ENCODE measurements around the gene ULK4.
"Not testable (repeated sequence)": the region's sequence is repeated elsewhere in the genome, so short reads cannot be mapped to it uniquely, and the experiment has no call there.

ULK4 gene

GRCh38 chr3:41746215-41746614 lies 215.7 kb downstream of the ULK4 start:
- no peak for DNase-seq

GRCh38 chr3:41742121-41742520 lies 219.8 kb downstream of the ULK4 start:
- DNase-seq, result no peak

DNA sequence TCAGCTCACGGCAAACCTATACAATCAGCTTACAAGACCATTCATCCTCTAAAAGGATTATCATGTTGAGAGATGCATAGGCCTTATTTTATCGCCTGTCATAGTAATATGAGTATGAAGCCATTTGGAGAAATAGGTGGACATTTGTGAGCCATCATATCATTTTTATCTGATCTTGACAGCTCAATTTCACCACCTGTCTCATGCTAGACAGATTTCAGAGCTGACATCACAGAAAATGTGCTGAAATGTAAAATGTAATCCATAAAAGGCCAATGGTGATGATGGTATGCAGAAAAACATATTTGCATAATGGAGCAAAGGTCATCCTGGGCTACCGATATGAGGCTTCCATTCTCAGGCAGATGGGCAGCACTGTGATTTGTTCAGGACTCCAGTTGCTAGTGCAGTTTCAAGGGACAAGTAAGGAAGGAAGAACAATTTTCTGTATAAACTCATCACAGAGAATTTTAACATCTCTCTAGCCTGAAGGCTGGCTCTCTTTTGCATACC lies 221.5 kb downstream of the ULK4 start:
- DNase-seq, result no peak

DNA sequence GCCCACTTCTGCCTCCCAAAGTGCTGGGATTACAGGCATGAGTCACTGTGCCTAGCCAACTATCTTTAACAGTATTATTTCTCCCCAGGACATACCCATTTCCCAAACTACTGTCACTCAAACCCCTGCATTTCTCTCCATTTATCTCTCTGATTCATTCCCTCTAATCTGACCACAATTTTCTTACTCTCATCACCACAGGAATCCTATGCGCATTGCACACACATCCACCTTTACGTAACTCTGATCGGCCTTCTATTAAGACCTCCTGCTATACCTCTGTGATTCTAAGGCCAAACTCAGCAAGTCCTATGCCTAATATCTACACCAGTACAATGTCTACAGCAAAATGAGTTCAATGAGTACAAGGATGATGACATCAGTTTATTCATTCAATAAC lies 235.0 kb downstream of the ULK4 start:
- DNase-seq, result no peak

- DNase-seq, result no peak
Measured at GRCh38 chr3:41717641-41718040, 244.3 kb downstream of the ULK4 start.

- peak; percentile 1 for DNase-seq
Measured at GRCh38 chr3:41716471-41716870, 245.4 kb downstream of the ULK4 start.

DNA sequence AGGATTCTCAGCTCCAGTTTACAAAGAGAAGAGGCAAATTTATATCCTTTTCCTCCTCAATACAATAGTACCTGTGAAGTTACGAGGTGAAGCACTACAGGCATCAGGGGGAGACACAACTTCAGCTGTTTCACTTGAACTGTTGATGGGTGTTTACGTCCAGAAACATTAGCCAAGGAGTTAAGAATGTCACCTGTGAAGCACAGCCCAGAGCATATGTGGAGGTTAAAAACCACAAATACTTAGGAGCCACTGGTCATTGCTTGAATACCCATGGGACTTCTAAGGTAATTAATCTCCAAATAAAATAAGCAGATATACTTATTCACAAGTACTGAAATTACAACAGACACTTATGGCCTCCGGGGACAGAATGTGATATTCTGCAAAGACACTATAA lies 246.5 kb downstream of the ULK4 start:
- no peak for DNase-seq

DNA sequence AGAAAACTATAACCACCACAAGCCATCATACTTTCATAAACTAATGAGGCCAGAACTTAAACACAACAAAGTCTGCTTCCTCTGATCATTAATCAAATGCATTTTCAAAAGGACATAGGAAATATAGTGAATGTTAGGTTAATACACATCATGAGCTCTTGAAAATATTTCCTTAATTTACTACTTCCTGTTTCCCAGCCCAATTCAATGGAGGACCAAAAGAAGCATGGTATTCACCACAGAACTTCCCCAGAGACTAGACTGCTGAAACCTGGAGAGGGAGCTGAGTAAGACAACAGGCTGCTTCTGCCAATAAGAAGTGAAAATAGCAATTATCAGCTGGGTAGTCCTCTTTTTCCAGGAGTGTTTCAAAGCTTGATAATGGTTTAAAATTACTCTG lies 250.3 kb downstream of the ULK4 start:
- DNase-seq, result no peak

GRCh38 chr3:41710646-41711388 lies 251.1 kb downstream of the ULK4 start:
- DNase-seq, result no peak

DNA sequence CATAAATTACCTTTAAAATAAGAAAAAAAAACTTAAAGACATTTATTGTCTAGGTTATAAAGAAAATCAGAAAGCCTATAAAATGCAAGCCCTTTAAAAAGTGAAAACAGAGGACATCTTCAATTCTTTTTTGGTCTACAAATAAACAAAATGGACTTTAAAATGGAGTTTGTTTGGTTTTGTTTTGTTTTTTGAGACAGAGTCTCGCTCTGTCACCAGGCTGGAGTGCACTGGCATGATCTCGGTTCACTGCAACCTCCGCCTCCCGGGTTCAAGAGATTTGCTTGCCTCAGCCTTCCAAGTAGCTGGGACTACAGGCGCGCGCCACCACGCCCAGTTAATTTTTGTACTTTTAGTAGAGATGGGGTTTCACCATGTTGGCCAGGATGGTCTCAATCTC lies 252.7 kb downstream of the ULK4 start:
- DNase-seq, result not testable (repeated sequence)

DNA sequence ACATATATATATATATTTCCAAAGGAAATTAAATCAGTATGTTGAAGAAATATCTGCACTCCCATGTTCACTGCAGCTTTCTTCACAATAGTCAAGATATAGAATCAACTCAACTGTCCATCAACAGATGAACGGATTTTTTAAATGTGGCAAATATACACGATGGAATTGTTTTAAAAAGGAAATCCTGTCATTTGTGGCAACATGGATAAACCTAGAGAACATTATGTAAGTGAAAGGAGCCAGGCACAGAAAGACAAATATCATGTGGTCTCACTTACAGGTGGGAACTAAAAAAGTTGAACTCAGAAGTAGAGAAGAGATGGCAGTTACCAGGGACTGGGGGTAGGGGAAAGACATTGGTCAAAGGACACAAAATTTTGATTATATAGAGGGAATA lies 253.7 kb downstream of the ULK4 start:
- DNase-seq, result no peak

- no peak for DNase-seq
Measured at GRCh38 chr3:41705893-41706292, 256.0 kb downstream of the ULK4 start.

DNA sequence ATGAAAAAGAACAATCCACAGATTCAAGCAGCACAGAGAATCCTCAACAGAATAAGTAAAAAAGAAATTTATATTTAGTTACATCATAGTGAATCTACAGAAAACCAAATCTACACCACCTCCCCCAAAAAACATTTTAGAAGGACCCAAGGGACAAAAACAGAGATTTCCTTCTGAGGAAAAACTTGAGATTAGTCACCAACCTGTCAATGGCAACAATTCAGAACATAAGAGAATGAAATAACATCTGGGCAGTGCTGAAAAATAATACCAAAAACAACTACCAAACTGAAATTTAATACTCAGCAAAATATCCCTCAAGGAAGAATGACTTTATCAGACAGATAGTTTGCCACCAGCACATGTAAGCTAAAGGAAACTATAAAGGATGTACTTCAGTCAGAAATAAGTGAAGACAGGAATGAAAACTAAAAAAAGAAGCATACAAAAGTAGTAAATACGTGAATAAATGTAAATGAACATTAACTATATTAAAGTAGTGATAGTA lies 260.7 kb downstream of the ULK4 start:
- no peak for DNase-seq

- DNase-seq, result no peak
Measured at GRCh38 chr3:41700155-41700554, 261.7 kb downstream of the ULK4 start.

GRCh38 chr3:41698898-41699297 lies 263.0 kb downstream of the ULK4 start:
- no peak for DNase-seq

DNA sequence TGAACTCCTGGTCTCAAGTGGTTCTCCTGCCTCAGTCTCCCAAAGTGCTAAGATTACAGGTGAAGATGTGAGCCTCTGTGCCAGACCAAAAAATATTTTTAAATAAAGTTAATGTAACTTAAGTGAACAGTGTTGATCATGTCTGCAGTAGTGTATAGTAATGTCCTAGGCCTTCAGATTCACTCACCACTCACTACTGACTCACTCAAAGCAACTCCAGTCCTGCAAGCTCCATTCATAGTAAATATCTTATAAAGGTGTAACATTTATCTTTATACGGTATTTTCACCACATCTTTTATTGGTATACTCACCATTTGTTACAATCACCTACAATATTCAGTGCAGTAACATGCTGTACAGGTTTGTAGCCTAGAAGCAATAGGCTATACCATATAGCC lies 264.2 kb downstream of the ULK4 start:
- no peak for DNase-seq

DNA sequence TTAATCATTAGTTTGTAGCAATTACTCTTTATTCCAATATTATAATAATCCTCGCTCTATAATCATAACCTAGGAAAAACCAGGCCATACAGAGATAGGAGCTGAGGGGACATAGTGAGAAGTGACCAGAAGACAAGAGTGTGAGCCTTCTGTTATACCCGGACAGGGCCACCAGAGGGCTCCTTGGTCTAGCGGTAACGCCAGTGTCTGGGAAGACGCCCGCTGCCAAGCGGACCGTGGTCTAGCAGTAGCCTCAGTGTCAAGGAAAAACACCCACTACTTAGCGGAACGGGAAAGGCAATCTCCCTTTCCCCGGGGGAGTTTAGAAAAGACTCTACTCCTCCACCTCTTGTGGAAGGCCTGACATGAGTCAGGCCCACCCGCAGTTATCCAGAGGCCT lies 266.1 kb downstream of the ULK4 start:
- not testable (repeated sequence) for DNase-seq

DNA sequence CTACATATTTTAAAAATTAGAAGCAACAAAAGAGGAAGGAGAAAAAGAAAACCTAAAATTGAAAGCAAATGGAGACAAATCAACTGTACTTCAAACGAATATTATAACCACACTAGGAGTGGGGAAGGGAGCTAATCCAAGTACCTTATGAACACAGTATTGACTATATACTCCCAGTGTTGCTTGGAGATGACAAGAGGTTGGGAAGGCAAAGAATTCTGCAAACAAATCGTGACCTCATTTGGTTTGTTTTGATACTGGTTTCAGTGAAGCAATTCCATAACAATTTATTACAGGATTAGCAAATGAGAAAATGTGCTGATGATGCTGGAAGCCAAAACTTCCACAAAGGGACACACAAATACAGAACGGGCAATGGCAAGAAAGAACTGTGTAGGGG lies 268.1 kb downstream of the ULK4 start:
- no peak for DNase-seq

DNA sequence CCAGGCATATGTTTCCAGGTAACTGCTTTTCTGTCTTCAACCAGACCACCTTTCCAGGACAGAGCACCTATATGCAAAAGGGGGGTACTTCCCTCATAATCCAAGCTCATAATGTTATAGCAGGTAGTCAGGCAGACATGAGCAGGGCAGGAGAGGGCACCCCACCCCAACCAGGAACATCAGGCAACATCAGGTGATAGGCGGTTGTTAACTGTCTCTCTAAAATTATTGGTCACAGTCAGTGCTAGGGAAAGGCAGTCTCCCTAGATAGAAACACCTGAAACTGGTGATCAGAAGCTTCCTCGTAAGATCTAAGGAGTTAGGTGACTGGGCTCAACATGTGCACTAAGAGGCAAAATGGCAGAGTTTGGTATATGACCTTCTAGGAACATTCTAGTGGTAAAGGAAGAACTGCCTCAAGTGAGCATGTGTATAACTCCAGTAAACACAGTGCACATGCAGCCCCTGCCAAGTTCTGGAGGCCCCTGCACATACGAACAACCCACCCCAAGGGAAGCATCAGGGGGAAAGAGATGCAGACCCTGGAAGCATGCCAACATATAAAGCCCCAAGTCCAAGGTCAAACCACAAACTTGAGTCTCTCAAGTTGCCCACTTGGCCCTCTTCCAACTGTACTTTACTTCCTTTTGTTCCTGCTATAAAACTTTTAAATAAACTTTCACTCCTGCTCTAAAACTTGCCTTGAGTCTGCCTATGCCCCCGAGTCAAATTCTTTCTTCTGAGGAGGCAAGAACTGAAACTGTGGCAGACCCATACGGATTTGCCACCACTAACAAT lies 270.9 kb downstream of the ULK4 start:
- no peak for DNase-seq

DNA sequence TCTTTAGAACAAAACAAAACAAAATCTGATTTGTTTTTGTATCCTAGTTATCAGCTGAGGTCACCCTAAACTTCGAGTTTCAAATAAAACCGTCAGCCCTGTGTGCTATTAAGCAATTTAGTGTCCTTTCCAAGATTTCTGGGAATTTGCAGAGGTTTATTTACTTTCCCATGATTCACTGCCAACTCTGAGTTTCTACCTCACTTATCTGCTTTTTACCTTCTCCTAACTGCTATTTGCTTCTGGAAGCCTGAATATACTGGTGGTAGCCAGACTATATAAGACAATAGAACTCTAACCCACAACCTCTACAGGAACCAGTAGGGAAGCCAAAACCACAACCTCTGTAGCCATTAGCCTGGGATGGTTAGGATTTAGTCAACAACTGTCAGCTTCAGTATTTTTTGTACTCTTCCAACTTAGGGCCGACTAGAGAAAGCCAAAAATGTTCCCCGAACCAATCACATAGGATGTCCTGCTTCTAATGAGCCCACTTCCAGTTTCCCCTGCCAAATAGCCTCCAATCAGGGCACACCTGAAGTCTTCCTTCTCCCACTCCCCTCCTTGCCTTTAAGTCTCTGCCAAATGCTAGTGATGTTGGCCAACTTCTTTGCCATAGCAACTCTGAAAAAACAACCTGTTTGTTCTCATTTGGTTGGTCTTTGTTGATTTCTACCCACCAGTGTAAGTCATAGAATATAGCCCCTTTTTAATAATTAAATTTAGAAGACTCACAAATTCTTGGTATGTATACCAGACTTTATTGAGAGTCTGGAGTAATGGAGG lies 273.1 kb downstream of the ULK4 start:
- no peak for DNase-seq

DNA sequence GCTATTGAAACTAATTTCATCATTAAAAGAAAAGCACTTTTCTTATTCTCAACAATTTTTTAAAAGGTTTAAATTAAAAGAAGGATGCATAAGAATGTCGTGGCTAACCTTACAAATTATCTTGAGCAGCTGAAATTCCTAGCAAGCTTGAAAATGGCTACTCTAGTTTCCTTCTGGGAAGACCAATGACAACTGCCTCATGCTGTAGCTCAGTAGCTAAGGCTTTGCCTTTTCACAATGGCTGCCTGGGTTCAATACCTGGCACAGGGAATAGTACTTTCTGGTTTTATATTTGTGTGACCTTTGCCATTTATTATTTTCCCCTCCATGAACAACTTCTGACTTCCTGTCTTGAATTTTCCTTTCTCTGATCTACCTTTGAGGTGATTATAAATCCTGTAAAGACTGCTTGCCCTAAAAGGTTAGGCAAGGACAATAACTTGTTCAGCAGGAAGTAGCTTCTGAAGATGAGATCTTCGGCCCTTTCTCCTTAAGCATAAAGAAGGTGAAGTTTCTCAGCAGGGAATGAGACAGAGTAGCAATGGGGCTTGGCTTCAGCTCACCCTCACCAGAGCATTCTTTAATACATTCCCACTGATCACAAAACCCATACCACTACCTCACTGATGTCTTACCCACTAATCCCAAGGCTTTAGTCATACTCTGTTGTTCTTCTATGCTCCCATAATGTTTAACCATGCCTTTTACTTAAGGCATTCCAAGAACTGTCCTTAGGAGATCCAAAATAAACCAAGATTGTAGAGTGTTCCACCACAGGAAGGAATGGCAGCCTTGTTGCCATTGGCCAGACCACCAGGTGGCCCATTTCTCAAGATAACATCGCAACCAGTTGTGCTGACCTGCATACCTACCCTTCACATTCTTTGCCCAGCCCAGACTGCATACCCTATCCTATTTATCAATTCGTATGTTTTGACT lies 276.8 kb downstream of the ULK4 start:
- no peak for DNase-seq
